GM10266 (cell line): ENCODE results near the gene CDC73.

Source experiments
- DNase-seq: peaks from one replicate; pipeline ENCODE4 v3.0.0; 2012; ENCODE audit errors: extremely low spot score
- CTCF ChIP-seq: IDR thresholded peaks from 2 replicates; pipeline ENCODE4 v1.5.1; 2012; ENCODE audit warnings: mild to moderate bottlenecking, low read depth; ENCODE audit not compliant: control insufficient read depth, insufficient read depth; ENCODE audit errors: missing control alignments

The CDC73 gene

DNA sequence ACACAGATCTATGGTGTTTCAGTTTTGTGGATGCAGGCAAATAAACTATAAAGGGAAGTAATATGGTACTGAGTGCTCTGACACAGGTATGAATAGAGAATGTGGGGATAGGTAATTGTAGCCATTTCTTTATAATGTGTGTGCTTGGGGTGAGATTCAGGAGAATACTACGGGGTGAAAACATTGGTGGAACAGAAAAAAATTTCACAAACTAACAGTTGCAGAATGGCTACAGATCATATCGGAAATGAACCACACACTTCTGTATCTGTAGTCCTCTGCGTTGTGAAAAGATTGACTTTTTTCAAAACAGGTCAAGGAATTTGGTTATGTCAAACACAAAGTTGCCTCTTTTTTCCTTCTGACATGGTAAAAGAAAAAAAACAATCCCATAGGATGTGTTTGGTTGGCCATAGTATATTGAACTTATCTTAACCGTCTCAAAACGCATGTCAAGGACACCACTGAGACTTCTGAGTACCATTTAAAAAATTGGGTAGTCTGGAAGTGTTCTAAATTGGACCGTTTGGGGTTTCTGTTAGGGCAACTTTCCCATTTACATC, 1.1 kb upstream of the CDC73 start:
- no peak for TF ChIP-seq CTCF
- no peak for DNase-seq

- TF ChIP-seq CTCF: no peak
- DNase-seq: no peak
Measured at GRCh38 chr1:193123751-193124150, 1.9 kb downstream of the CDC73 start.

DNA sequence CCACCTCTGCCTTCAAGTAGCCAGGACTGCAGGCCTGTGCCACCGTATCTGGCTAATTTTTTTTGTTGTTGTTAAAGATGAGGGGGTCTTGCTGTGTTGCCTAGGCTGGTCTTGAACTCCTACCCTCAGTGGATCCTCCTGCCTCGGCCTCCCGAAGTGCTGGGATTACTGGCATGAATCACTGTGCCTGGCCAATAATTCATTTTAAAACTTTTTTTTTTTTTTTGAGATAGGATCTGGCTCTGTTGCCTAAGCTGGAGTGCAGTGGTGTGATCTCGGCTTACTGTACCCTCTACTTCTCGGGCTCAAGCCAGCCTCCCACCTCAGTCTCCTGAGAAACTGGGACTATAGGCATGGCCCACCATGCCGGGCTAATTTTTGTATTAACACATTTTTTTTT, 3.5 kb downstream of the CDC73 start:
- no peak for TF ChIP-seq CTCF
- DNase-seq: no peak

DNA sequence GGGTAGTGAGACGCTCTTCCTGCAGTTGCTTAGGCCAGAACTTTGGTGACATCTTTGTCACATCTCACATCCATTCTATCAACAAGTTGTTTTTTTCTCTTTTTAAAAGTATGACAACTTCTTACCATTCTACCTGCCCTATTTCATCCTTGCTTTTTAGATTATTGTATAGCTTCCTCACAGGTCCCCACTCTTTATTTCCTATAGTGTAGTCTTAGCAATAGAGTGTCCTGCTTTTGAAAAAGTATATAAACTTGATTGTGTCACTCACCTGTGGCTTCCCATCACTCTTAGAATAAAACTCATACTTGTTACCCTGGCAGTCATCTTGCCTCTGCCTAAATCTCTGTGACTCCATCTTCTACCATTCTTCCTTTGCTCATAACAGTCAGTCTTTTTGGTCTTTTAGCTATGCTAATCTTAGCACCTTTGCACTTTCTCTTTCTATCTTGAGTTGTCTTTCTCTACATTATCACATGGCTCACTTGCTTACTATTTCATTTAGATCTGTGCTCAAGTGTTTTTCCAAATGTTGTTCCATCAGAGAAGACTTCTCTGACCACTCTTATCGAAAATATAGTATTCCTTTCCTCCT, 9.5 kb downstream of the CDC73 start:
- DNase-seq: no peak

GRCh38 chr1:193140254-193140653, 18.4 kb downstream of the CDC73 start:
- no peak for TF ChIP-seq CTCF
- no peak for DNase-seq

More for the DNA sequence above, 9.5 kb downstream of the CDC73 start:
- no peak for TF ChIP-seq CTCF

GRCh38 chr1:193141804-193142203, 20.0 kb downstream of the CDC73 start:
- no peak for DNase-seq
- no peak for TF ChIP-seq CTCF

DNA sequence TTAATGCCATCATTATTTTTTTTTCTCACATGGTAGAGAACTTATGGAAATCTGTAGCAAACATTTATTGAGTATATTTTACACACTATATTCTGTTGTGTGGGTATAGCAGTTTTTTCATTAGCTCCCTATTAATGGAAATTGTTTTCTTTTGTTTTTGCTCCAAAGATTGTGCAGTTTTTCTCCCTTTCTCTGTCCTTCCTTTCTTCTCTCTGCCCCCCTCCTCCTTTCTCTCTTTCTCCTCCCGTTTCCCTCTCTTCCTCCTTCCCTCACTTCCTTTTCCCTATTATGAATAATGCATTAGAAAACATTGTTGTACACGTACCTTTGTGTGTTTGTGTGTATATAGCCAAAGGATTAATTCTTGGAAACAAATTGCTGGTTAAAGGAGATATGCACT, 20.6 kb downstream of the CDC73 start:
- TF ChIP-seq CTCF: no peak
- no peak for DNase-seq
